HG02678 (cell line): ENCODE measurements around the gene ENPP1.

Experiments
- ATAC-seq: cut with Tn5 transposase; IDR thresholded peaks from one replicate; pipeline ENCODE4 v1.9.1; 2021; ENCODE audit warnings: mild to moderate bottlenecking, moderate library complexity; ENCODE audit not compliant: unreplicated experiment

ENPP1 gene

GRCh38 chr6:131807644-131808459, at the start of gene ENPP1:
ENPP1 (plus strand) TSS chr6:131808020; CDS start chr6:131808036, 16 bp downstream.
- peak; percentile 72 for ATAC-seq

- ATAC-seq, result no peak
Observed at GRCh38 chr6:131758920-131759319, 48.9 kb upstream of the ENPP1 start.

DNA sequence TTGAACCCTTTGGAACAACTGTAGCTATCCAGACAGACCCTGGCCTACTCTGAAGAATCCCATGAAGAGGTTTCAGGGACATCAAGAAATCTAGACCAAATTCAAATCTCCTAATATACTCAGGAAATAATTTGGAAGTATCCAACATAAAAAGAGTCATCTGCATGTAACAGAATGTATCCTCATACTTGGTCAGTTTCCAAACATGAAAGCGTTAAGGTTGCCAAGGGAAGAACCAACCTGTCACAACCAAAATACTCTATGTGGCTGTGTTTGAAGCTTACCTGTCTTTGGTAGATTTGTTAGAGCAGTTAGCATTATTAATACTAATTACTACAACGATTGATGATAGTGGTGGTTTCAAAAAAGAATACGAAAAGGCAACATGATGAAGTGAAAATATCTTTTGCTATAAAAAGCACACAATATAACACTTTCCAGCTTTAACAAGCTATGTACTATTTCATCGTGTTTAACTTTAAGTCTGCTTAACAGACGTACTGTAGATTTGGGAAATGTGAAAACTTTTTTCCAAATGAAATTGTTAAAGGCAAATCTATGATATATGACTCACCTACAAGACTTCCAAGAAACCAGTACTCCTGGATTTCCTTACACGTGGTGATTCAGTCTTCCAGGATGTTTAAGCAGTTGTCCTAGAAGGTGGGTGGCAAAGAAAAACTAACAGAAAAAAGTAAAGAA, 46.6 kb upstream of the ENPP1 start:
- ATAC-seq, result no peak

GRCh38 chr6:131761762-131762067, 46.1 kb upstream of the ENPP1 start:
- ATAC-seq, result no peak

GRCh38 chr6:131762984-131763383, 44.8 kb upstream of the ENPP1 start:
- no peak for ATAC-seq

GRCh38 chr6:131763749-131764148, 44.1 kb upstream of the ENPP1 start:
- no peak for ATAC-seq

DNA sequence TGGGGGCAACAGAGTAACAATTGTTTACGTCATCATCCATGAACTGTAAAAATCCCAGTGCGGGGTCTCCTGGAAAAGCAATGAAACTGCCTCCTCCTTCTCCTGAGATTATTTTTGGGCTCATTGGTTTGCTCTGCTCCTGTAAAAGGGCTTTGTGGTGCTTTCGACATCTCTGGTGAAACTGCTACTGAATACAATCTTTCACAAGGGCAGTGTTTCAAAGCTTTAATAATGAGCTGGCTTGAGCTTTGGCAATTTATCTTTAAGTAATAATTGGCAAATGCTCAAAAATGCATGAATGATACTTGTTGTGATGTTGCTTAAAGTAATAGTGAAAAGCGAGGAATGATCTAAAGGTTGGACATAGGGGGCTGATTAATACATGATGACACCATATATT, 43.5 kb upstream of the ENPP1 start:
- no peak for ATAC-seq

DNA sequence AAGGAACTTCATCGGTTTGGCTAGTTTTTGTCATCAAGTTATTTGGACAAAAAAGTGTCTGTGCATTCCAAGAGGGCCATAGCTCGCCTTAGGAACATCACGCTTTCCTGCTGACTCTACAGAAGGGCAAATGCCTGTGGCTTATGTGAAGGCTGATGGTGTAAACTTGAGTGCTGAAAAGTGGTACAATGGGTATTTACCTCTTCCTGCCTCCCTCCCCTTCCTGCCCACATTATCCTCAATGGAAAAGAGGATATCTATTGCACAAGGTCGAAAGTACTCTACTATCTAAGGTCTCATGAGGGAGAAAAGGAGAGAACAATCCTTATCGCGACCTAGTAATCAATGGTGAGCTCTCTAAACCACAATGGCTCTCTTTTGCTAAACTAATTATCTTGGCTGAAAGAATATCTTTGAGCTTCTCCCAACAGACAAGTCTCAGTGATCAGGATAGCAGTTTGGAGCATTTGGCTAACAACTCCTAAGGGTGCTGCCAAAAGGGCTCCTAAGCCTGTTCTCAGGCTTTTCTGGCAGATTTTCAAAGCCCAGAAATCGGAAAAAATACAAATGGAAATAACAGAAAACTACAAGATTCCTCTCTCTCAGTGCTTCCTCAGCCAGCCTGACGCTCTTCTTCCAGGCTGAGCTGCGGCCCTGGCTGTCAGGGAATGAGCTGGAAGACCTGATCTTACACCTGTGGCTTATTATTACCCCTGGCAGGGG, 42.6 kb upstream of the ENPP1 start:
- no peak for ATAC-seq

DNA sequence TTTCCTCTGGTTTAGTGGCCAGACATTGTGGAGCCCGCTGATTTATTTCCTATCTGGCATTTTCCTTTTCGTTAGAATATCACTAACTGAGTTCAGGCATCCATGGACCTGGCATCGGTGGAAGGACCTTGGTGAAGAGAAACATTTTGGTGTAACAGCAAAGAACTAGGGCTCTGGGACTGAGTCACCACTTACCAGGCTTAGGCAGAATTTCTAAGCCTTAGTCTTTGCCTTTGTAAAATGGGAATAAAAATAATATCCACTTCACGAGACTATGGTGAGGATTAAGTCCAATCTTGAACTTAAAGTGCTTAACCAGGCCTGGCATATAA, 42.0 kb upstream of the ENPP1 start:
- ATAC-seq, result no peak

DNA sequence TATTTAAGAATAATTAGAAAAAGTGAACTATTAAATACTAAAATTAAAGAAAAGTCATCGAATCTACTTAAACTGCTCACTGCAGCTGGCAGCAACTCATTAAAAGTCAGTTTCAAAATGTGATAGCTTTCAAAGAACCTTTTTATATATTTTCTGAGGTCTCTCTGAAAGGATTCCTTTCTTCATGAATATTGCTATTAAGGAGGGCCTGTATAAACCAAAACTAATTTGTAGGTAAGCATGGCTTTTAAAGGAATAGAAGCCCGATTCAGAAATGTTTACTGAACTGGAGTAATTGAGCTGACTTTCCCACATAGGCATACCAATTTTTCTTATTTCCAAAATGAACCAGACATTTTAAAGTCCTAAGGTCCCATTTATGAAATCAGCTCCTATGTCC, 41.2 kb upstream of the ENPP1 start:
- ATAC-seq, result no peak

GRCh38 chr6:131768964-131769363, 38.9 kb upstream of the ENPP1 start:
- ATAC-seq, result no peak

DNA sequence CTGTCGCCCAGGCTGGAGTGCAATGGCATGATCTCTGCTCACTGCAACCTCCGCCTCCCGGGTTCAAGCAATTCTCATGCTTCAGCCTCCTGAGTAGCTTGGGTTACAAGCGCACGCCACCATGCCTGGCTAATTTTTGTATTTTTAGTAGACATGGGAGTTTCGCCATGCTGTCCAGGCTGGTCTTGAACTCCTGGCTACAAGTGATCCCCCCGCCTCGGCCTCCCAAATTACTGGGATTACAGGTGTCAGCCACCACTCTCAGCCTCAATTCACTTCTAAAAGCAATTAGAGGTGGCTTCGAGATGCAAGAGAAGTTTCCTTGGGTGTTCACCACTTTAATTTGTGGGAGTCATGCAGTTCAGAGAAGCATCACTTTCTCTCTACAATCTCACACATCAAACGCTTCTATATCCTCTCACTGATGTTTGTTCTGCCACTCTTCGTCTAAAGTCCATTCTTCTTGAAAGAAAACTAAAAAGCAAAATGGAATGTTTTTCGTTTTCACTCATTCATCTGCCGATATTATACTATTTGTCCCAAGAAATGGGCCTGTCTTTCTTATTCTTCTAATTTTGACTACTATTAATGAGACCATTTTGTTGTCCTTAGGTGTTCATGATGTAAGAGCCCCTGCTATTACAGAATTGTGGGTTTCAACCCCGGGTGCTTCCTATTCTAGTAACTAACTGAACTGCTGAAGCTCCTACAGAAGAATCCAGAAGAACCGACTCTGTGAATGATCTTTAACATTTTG, 38.3 kb upstream of the ENPP1 start:
- ATAC-seq, result no peak

- no peak for ATAC-seq
Observed at GRCh38 chr6:131770776-131771175, 37.0 kb upstream of the ENPP1 start.

DNA sequence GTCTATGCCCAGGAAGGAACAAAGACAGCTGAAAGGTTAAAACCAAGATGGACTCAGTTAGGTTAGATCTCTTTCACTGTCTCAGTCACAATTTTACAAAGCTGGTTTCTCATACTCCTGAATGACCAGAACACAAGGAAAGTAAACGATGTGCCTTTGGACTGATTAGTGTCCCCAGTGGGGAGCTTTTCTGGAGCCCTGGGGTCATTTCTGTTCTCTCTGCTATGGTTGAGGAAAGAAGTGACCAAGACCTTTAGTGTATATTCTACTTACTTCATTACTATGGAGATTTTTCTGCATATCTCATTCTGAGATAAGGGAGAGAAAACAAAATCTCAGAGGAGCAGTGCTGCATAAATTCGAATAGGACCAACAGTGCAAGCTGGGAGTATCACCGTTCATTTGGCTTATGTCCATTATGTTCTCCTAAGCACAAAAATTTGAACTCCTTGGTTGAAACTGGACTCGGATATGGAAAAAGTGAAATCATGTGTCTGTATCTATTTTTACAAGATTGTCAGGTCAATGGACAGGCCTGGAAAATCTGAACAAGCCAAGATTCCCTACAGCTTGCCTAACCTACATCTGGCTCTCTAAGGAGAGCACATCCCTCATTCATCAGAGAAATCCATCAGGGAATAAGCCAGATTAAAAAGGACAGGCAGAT, 34.4 kb upstream of the ENPP1 start:
- ATAC-seq, result no peak

DNA sequence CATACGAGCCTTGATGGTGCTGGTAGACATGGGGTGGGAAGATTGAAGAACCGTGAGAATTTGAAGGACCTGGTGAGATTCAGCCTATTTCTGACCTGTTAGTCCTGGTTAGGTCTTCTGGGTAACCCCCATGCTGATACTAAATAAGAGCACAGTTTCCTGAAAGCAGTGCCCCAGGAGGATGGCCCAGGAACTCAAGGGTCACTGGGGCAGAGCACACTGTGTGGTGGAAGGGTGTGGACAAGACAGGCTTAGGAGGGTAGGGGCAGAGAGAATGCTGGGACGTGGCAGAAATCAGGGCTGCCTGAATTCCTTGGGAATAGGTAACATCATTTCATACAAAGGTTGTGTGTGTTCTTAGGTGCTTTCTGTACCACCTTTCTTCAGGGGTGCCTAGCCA, 31.9 kb upstream of the ENPP1 start:
- no peak for ATAC-seq

DNA sequence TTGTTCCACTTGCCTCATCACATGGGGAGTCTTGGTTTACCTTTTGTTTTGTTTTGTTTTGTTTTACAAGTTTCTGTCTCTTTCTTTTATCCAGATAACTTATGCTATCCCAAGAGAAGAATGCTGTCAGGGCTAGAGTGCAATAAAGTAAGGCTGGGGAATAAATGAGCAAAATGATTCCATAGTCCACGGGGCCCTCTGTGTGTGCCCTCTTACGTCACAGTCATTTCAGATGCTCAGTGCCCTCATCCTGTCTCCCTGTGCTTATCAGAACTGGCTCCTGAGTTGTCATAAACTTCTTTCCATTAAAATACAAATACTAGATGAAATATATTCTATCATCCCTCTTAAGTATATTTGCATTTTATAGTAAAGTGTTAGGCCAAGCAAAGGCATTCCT, 30.8 kb upstream of the ENPP1 start:
- no peak for ATAC-seq

- no peak for ATAC-seq
Observed at GRCh38 chr6:131778169-131778568, 29.7 kb upstream of the ENPP1 start.

DNA sequence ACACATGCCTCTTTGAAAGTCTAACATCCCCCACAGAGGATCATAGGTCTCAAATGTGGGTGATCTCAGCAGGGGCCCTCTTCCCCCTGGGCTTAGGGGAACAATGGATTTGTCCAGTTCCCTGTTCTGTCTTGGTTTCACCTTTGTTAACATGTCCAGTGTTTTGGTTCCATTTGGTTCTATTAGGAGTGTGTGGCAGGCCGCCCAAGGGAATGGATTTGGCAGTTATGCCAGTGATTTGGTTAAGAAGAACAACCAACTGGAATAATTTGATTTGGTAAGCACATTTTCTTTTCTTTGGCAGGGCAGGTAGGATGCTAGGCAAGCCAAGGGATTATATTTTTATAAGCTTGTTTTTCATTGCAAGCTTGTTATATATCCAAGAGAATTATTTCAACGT, 28.5 kb upstream of the ENPP1 start:
- no peak for ATAC-seq

GRCh38 chr6:131780600-131780999, 27.2 kb upstream of the ENPP1 start:
- no peak for ATAC-seq

GRCh38 chr6:131781687-131782086, 26.1 kb upstream of the ENPP1 start:
- ATAC-seq, result no peak

DNA sequence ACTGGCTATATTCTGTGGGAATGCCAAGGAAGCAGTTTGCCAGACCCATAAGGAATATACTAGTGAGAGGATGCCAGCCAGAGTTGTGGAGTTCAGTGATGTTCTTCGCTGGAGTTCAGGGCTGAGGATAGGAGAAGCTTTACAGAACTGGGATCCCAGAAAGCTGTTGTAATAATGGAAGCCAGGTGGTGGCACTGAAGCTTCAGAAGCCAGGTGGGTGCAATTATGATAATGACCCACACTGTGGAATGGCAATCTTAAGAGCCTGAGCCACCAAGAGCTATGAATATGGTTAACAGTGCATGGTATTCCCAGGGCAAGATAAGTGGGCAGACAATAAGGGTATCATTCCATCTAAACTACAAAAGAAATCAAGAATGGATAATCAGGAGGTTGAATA, 25.1 kb upstream of the ENPP1 start:
- ATAC-seq, result no peak
